Testis (tissue), 2 donors: ENCODE measurements around the gene ANKS1B.

ENCODE experiments used
- CTCF ChIP-seq, 3 experiments: fragments of 450-650 bp in 2 of 3; fragments of 200-600 bp in 1 of 3; sonication (generic) in 1 of 3; IDR thresholded peaks; one replicate each; pipeline ENCODE4 v1.5.1; 2016 to 2019; ENCODE audit warnings: antibody characterized with exemption in 3 of 3, mild to moderate bottlenecking in 2 of 3, moderate library complexity in 1 of 3
- POLR2A ChIP-seq: fragments of 450-650 bp; IDR thresholded peaks from one replicate; pipeline ENCODE4 v1.6.1; 2017; ENCODE audit warnings: antibody characterized with exemption, mild to moderate bottlenecking, moderate library complexity

GRCh38 chr12:99271071-99271470 lies 713.7 kb downstream of the ANKS1B start:
- TF ChIP-seq POLR2A (no peak), CTCF (IDR thresholded peaks at IDR 0.05) (no peak)
